WTC11 (cell line): ENCODE results near the gene ARMC8. TPM values are rescaled to one million over a fixed set of nuclear protein-coding genes. Genes with fewer than 3 reads are reported as not detected.

ENCODE experiments used
- ATAC-seq: fragments of 200-7000 bp; cut with Tn5 transposase; 2 replicates; pipeline ENCODE4 v1.10.0; 2021; ENCODE audit warnings: mild to moderate bottlenecking, moderate library complexity
- CTCF ChIA-PET: fragments of 300-600 bp; sonication (Branson Sonifier 250); formaldehyde crosslinking; loops from one replicate; lab custom pipeline; 2021; ENCODE audit warnings: antibody characterized with exemption; lab: Charles Lee
- POLR2A ChIA-PET: fragments of 350-600 bp; sonication (Branson Sonifier 250); formaldehyde crosslinking; loops from one replicate; lab custom pipeline; 2021; ENCODE audit warnings: antibody characterized with exemption; lab: Charles Lee
- DNase-seq: peaks from one replicate; pipeline ENCODE4 v3.0.0; 2021; ENCODE audit warnings: low spot score
- H3K27ac Mint-ChIP-seq: 2 replicates; pipeline ENCODE4 v1.8.0; 2021; ENCODE audit warnings: mixed read lengths
- H3K27me3 Mint-ChIP-seq: 2 replicates; pipeline ENCODE4 v1.8.0; 2021; ENCODE audit warnings: low read depth, mild to moderate bottlenecking, moderate library complexity, mixed read lengths
- H3K36me3 Mint-ChIP-seq: 2 replicates; pipeline ENCODE4 v1.8.0; 2021; ENCODE audit warnings: mixed read lengths
- H3K4me1 Mint-ChIP-seq: 2 replicates; pipeline ENCODE4 v1.8.0; 2022; ENCODE audit warnings: mixed read lengths
- H3K4me3 Mint-ChIP-seq: 2 replicates; pipeline ENCODE4 v1.8.0; 2021; ENCODE audit warnings: mild to moderate bottlenecking, moderate library complexity, mixed read lengths
- H3K9me3 Mint-ChIP-seq: 2 replicates; pipeline ENCODE4 v1.8.0; 2021; ENCODE audit warnings: mixed read lengths
- ATF1 ChIP-seq: sonication (generic); formaldehyde crosslinking; IDR thresholded peaks from 2 replicates; pipeline ENCODE4 v1.8.1; 2023; ENCODE audit warnings: mild to moderate bottlenecking, moderate library complexity, missing genetic modification reagents
- CREB1 ChIP-seq: sonication (generic); formaldehyde crosslinking; IDR thresholded peaks from 2 replicates; pipeline ENCODE4 v1.8.0; 2023; ENCODE audit warnings: mild to moderate bottlenecking, missing genetic modification reagents
- FOXK1 ChIP-seq: sonication (generic); formaldehyde crosslinking; IDR thresholded peaks from 2 replicates; pipeline ENCODE4 v1.8.0; 2022; ENCODE audit warnings: mild to moderate bottlenecking, moderate library complexity, missing genetic modification reagents
- FOXP1 ChIP-seq: sonication (generic); formaldehyde crosslinking; IDR thresholded peaks from 2 replicates; pipeline ENCODE4 v1.8.0; 2022; ENCODE audit warnings: missing genetic modification reagents, mild to moderate bottlenecking, moderate library complexity, borderline replicate concordance
- MXD4 ChIP-seq: fragments of 250-450 bp; sonication (Bioruptor Pico); IDR thresholded peaks from 2 replicates; pipeline ENCODE4 v1.8.0; 2021; ENCODE audit warnings: mild to moderate bottlenecking, moderate library complexity, borderline replicate concordance
- MYBL2 ChIP-seq: sonication (generic); formaldehyde crosslinking; IDR thresholded peaks from 2 replicates; pipeline ENCODE4 v1.8.1; 2023; ENCODE audit warnings: mild to moderate bottlenecking, moderate library complexity, missing genetic modification reagents
- NR3C1 ChIP-seq: sonication (generic); formaldehyde crosslinking; conservative IDR thresholded peaks from 2 replicates; pipeline ENCODE4 v1.8.1; 2023; ENCODE audit warnings: low read depth, mild to moderate bottlenecking, missing genetic modification reagents
- SP1 ChIP-seq: sonication (generic); formaldehyde crosslinking; conservative IDR thresholded peaks from 2 replicates; pipeline ENCODE4 v1.8.1; 2022; ENCODE audit warnings: missing genetic modification reagents
- ZNF317 ChIP-seq: sonication (generic); formaldehyde crosslinking; IDR thresholded peaks from 2 replicates; pipeline ENCODE4 v1.8.1; 2023; ENCODE audit warnings: low read depth, mild to moderate bottlenecking, moderate library complexity, missing genetic modification reagents, borderline replicate concordance
- total RNA-seq: library from RNA; stranded (reverse); gene quantifications from 3 replicates; pipeline ENCODE4 v1.2.3, GENCODE V29; 2021
- TF ChIP-seq, protein P1 (sequence below): sonication (generic); formaldehyde crosslinking; IDR thresholded peaks from 2 replicates; pipeline ENCODE4 v1.8.1; 2023; ENCODE audit warnings: mild to moderate bottlenecking, missing genetic modification reagents
- TF ChIP-seq, protein P2 (sequence below): sonication (generic); formaldehyde crosslinking; IDR thresholded peaks from 2 replicates; pipeline ENCODE4 v1.8.1; 2022; ENCODE audit warnings: missing genetic modification reagents, borderline replicate concordance
- TF ChIP-seq, protein P3 (sequence below): sonication (generic); formaldehyde crosslinking; IDR thresholded peaks from 2 replicates; pipeline ENCODE4 v1.8.1; 2023; ENCODE audit warnings: mild to moderate bottlenecking, missing genetic modification reagents
- TF ChIP-seq, protein P4 (sequence below): sonication (generic); formaldehyde crosslinking; IDR thresholded peaks from 2 replicates; pipeline ENCODE4 v1.8.1; 2023; ENCODE audit warnings: mild to moderate bottlenecking, missing genetic modification reagents, borderline replicate concordance
- TF ChIP-seq, protein P5 (sequence below): sonication (generic); formaldehyde crosslinking; IDR thresholded peaks from 2 replicates; pipeline ENCODE4 v1.8.0; 2023; ENCODE audit warnings: missing genetic modification reagents
- TF ChIP-seq, protein P6 (sequence below): sonication (generic); formaldehyde crosslinking; conservative IDR thresholded peaks from 2 replicates; pipeline ENCODE4 v1.8.1; 2023; ENCODE audit warnings: mild to moderate bottlenecking, low read depth, missing genetic modification reagents, moderate library complexity
- TF ChIP-seq, protein P7 (sequence below): fragments of 250-450 bp; sonication (Bioruptor Pico); IDR thresholded peaks from 2 replicates; pipeline ENCODE4 v1.9.0; 2021; ENCODE audit warnings: mild to moderate bottlenecking
- TF ChIP-seq, protein P8 (sequence below): sonication (generic); formaldehyde crosslinking; IDR thresholded peaks from 2 replicates; pipeline ENCODE4 v1.8.1; 2022; ENCODE audit warnings: low read depth, mild to moderate bottlenecking, moderate library complexity, missing genetic modification reagents, borderline replicate concordance
- TF ChIP-seq, protein P9 (sequence below): sonication (generic); formaldehyde crosslinking; IDR thresholded peaks from 2 replicates; pipeline ENCODE4 v1.8.0; 2023; ENCODE audit warnings: mild to moderate bottlenecking, missing genetic modification reagents

The ARMC8 gene
- total RNA-seq, 1 experiment from 2014 or later: 44.9 TPM

DNA sequence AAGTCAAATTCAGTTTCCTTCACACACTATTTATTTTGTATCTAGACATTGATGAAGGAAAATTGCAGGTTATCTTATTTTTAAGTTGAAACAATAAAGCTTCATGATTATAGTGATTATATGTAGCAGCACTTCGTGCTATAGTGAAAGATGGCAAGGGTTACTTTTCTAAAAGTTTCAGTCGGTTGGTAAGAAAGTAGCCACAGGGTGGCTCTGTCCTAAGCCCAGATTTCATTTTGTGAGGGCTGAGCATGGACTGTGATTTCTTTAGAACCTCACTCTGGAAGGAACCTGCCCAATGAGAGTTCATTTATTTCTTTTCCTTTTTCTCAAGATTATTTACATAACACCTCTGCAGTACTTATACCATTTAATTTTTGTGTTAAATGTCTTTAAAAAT is 76.0 kb downstream of the ARMC8 start:
- Mint-ChIP-seq H3K27ac (no peak overlapping the region), H3K4me3 (no peak overlapping the region), H3K27me3 (no peaks in the 10 kb centered on the region), H3K9me3 (no peaks in the 10 kb centered on the region), H3K36me3 (peaks cover 4% of the 10 kb centered on the region; the same call in 1 of the 2 replicates), H3K4me1 (no peaks in the 10 kb centered on the region)
- ChIA-PET CTCF (no interaction called here), POLR2A (no interaction called here)
- ATAC-seq (peak; percentile 62), DNase-seq (no peak)
- TF ChIP-seq NR3C1 (CRISPR knock-in tag): no peak
- TF ChIP-seq, protein P1, sequence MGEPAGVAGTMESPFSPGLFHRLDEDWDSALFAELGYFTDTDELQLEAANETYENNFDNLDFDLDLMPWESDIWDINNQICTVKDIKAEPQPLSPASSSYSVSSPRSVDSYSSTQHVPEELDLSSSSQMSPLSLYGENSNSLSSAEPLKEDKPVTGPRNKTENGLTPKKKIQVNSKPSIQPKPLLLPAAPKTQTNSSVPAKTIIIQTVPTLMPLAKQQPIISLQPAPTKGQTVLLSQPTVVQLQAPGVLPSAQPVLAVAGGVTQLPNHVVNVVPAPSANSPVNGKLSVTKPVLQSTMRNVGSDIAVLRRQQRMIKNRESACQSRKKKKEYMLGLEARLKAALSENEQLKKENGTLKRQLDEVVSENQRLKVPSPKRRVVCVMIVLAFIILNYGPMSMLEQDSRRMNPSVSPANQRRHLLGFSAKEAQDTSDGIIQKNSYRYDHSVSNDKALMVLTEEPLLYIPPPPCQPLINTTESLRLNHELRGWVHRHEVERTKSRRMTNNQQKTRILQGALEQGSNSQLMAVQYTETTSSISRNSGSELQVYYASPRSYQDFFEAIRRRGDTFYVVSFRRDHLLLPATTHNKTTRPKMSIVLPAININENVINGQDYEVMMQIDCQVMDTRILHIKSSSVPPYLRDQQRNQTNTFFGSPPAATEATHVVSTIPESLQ (CRISPR knock-in tag): no peak
- TF ChIP-seq, protein P2, sequence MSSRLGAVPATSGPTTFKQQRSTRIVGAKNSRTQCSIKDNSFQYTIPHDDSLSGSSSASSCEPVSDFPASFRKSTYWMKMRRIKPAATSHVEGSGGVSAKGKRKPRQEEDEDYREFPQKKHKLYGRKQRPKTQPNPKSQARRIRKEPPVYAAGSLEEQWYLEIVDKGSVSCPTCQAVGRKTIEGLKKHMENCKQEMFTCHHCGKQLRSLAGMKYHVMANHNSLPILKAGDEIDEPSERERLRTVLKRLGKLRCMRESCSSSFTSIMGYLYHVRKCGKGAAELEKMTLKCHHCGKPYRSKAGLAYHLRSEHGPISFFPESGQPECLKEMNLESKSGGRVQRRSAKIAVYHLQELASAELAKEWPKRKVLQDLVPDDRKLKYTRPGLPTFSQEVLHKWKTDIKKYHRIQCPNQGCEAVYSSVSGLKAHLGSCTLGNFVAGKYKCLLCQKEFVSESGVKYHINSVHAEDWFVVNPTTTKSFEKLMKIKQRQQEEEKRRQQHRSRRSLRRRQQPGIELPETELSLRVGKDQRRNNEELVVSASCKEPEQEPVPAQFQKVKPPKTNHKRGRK (CRISPR knock-in tag): no peak
- no peak for TF ChIP-seq MXD4
- TF ChIP-seq, protein P3, sequence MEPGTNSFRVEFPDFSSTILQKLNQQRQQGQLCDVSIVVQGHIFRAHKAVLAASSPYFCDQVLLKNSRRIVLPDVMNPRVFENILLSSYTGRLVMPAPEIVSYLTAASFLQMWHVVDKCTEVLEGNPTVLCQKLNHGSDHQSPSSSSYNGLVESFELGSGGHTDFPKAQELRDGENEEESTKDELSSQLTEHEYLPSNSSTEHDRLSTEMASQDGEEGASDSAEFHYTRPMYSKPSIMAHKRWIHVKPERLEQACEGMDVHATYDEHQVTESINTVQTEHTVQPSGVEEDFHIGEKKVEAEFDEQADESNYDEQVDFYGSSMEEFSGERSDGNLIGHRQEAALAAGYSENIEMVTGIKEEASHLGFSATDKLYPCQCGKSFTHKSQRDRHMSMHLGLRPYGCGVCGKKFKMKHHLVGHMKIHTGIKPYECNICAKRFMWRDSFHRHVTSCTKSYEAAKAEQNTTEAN (CRISPR knock-in tag): no peak
- TF ChIP-seq SP1 (CRISPR knock-in tag): no peak
- TF ChIP-seq, protein P4, sequence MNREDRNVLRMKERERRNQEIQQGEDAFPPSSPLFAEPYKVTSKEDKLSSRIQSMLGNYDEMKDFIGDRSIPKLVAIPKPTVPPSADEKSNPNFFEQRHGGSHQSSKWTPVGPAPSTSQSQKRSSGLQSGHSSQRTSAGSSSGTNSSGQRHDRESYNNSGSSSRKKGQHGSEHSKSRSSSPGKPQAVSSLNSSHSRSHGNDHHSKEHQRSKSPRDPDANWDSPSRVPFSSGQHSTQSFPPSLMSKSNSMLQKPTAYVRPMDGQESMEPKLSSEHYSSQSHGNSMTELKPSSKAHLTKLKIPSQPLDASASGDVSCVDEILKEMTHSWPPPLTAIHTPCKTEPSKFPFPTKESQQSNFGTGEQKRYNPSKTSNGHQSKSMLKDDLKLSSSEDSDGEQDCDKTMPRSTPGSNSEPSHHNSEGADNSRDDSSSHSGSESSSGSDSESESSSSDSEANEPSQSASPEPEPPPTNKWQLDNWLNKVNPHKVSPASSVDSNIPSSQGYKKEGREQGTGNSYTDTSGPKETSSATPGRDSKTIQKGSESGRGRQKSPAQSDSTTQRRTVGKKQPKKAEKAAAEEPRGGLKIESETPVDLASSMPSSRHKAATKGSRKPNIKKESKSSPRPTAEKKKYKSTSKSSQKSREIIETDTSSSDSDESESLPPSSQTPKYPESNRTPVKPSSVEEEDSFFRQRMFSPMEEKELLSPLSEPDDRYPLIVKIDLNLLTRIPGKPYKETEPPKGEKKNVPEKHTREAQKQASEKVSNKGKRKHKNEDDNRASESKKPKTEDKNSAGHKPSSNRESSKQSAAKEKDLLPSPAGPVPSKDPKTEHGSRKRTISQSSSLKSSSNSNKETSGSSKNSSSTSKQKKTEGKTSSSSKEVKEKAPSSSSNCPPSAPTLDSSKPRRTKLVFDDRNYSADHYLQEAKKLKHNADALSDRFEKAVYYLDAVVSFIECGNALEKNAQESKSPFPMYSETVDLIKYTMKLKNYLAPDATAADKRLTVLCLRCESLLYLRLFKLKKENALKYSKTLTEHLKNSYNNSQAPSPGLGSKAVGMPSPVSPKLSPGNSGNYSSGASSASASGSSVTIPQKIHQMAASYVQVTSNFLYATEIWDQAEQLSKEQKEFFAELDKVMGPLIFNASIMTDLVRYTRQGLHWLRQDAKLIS: no peak
- TF ChIP-seq FOXP1 (CRISPR knock-in tag): no peak
- TF ChIP-seq CREB1 (CRISPR knock-in tag): no peak
- TF ChIP-seq FOXK1 (CRISPR knock-in tag): no peak
- TF ChIP-seq, protein P5, sequence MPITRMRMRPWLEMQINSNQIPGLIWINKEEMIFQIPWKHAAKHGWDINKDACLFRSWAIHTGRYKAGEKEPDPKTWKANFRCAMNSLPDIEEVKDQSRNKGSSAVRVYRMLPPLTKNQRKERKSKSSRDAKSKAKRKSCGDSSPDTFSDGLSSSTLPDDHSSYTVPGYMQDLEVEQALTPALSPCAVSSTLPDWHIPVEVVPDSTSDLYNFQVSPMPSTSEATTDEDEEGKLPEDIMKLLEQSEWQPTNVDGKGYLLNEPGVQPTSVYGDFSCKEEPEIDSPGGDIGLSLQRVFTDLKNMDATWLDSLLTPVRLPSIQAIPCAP (CRISPR knock-in tag): no peak
- TF ChIP-seq, protein P6, sequence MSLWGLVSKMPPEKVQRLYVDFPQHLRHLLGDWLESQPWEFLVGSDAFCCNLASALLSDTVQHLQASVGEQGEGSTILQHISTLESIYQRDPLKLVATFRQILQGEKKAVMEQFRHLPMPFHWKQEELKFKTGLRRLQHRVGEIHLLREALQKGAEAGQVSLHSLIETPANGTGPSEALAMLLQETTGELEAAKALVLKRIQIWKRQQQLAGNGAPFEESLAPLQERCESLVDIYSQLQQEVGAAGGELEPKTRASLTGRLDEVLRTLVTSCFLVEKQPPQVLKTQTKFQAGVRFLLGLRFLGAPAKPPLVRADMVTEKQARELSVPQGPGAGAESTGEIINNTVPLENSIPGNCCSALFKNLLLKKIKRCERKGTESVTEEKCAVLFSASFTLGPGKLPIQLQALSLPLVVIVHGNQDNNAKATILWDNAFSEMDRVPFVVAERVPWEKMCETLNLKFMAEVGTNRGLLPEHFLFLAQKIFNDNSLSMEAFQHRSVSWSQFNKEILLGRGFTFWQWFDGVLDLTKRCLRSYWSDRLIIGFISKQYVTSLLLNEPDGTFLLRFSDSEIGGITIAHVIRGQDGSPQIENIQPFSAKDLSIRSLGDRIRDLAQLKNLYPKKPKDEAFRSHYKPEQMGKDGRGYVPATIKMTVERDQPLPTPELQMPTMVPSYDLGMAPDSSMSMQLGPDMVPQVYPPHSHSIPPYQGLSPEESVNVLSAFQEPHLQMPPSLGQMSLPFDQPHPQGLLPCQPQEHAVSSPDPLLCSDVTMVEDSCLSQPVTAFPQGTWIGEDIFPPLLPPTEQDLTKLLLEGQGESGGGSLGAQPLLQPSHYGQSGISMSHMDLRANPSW (CRISPR knock-in tag): no peak
- TF ChIP-seq, protein P7, sequence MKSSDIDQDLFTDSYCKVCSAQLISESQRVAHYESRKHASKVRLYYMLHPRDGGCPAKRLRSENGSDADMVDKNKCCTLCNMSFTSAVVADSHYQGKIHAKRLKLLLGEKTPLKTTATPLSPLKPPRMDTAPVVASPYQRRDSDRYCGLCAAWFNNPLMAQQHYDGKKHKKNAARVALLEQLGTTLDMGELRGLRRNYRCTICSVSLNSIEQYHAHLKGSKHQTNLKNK (CRISPR knock-in tag): no peak
- no peak for TF ChIP-seq MYBL2
- TF ChIP-seq, protein P8, sequence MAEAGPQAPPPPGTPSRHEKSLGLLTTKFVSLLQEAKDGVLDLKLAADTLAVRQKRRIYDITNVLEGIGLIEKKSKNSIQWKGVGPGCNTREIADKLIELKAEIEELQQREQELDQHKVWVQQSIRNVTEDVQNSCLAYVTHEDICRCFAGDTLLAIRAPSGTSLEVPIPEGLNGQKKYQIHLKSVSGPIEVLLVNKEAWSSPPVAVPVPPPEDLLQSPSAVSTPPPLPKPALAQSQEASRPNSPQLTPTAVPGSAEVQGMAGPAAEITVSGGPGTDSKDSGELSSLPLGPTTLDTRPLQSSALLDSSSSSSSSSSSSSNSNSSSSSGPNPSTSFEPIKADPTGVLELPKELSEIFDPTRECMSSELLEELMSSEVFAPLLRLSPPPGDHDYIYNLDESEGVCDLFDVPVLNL (CRISPR knock-in tag): no peak
- no peak for TF ChIP-seq ATF1 (CRISPR knock-in tag)
- TF ChIP-seq, protein P9, sequence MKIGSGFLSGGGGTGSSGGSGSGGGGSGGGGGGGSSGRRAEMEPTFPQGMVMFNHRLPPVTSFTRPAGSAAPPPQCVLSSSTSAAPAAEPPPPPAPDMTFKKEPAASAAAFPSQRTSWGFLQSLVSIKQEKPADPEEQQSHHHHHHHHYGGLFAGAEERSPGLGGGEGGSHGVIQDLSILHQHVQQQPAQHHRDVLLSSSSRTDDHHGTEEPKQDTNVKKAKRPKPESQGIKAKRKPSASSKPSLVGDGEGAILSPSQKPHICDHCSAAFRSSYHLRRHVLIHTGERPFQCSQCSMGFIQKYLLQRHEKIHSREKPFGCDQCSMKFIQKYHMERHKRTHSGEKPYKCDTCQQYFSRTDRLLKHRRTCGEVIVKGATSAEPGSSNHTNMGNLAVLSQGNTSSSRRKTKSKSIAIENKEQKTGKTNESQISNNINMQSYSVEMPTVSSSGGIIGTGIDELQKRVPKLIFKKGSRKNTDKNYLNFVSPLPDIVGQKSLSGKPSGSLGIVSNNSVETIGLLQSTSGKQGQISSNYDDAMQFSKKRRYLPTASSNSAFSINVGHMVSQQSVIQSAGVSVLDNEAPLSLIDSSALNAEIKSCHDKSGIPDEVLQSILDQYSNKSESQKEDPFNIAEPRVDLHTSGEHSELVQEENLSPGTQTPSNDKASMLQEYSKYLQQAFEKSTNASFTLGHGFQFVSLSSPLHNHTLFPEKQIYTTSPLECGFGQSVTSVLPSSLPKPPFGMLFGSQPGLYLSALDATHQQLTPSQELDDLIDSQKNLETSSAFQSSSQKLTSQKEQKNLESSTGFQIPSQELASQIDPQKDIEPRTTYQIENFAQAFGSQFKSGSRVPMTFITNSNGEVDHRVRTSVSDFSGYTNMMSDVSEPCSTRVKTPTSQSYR (CRISPR knock-in tag): no peak
- TF ChIP-seq ZNF317 (CRISPR knock-in tag): no peak
